ENCODE measurements around the gene NFIX. TPM values are rescaled to one million over a fixed set of nuclear protein-coding genes. Genes with fewer than 3 reads are reported as not detected.

The NFIX gene
- total and polyA plus RNA-seq, 2 experiments from 2014 or later: 0.06 to 0.14 TPM

GRCh38 chr19:13100841-13101589 is 105.7 kb downstream of the NFIX start:
- H3K4me3 Mint-ChIP-seq: peak overlapping the region; percentile 19; the same call in 2 of the 3 replicates
- peaks cover 60% of the 10 kb centered on the region for H3K27me3 Mint-ChIP-seq (ENCODE audit: insufficient read depth, low read depth, poor library complexity)

GRCh38 chr19:13101590-13102415 is 106.5 kb downstream of the NFIX start:
- H3K36me3 Mint-ChIP-seq (ENCODE audit: low read depth): no peaks in the 10 kb centered on the region; the same call in 1 of the 3 replicates
- no peak overlapping the region for H3K27ac Mint-ChIP-seq
- H3K9me3 Mint-ChIP-seq: no peaks in the 10 kb centered on the region
- Histone ChIP-seq H3K4me2 (peak overlapping the region; percentile 83), H3K4me1 (ENCODE audit: insufficient read depth) (peaks cover 30% of the 10 kb centered on the region), H4K20me1 (replicated peaks; ENCODE audit: insufficient read depth) (peaks cover 9% of the 10 kb centered on the region; the same call in 1 of the 2 replicates), H3K36me3 (ENCODE audit: insufficient read depth) (no peaks in the 10 kb centered on the region), H2AFZ (no peak overlapping the region), H3K9me2 (ENCODE audit: insufficient read depth) (no peaks in the 10 kb centered on the region), H3K27me3 (ENCODE audit: insufficient read depth) (peaks cover 60% of the 10 kb centered on the region), H3K79me2 (replicated peaks; ENCODE audit: insufficient read depth) (no peaks in the 10 kb centered on the region), H3F3A (replicated peaks; ENCODE audit: low read depth) (peaks cover 26% of the 10 kb centered on the region), H3K27ac (ENCODE audit: low read depth) (no peak overlapping the region), H3K4me3 (peak overlapping the region; percentile 56)
- DNase-seq (ENCODE audit: low spot score) (no peak), ATAC-seq (no peak)
- H3K4me1 Mint-ChIP-seq: peaks cover 14% of the 10 kb centered on the region
- H3K4me3 Mint-ChIP-seq: peak overlapping the region; percentile 23
- H3K27me3 Mint-ChIP-seq (ENCODE audit: insufficient read depth, low read depth, poor library complexity): peaks cover 53% of the 10 kb centered on the region
- TF ChIP-seq ZNF462 (CRISPR knock-in tag; IDR thresholded peaks at IDR 0.05): no peak
- TF ChIP-seq JUNB (IDR thresholded peaks at IDR 0.05; ENCODE audit: unreplicated experiment): no peak
- TF ChIP-seq EZH2phosphoT487 (IDR thresholded peaks at IDR 0.05; ENCODE audit: unreplicated experiment): no peak
- TF ChIP-seq ETS1 (IDR thresholded peaks at IDR 0.05): no peak

More at GRCh38 chr19:13100841-13101589, 105.7 kb downstream of the NFIX start:
- Histone ChIP-seq H3K9me2 (ENCODE audit: insufficient read depth) (no peaks in the 10 kb centered on the region), H3K27ac (ENCODE audit: low read depth) (no peak overlapping the region), H3K36me3 (ENCODE audit: insufficient read depth) (no peaks in the 10 kb centered on the region), H3F3A (replicated peaks; ENCODE audit: low read depth) (peaks cover 31% of the 10 kb centered on the region), H4K20me1 (replicated peaks; ENCODE audit: insufficient read depth) (peaks cover 9% of the 10 kb centered on the region; the same call in 1 of the 2 replicates), H3K4me3 (no peak overlapping the region), H3K4me1 (ENCODE audit: insufficient read depth) (peaks cover 31% of the 10 kb centered on the region), H3K79me2 (replicated peaks; ENCODE audit: insufficient read depth) (no peaks in the 10 kb centered on the region), H2AFZ (no peak overlapping the region), H3K27me3 (ENCODE audit: insufficient read depth) (peaks cover 66% of the 10 kb centered on the region), H3K4me2 (no peak overlapping the region)
- Mint-ChIP-seq H3K4me1 (peaks cover 17% of the 10 kb centered on the region), H3K27ac (no peak overlapping the region), H3K36me3 (ENCODE audit: low read depth) (no peaks in the 10 kb centered on the region; the same call in 1 of the 3 replicates), H3K9me3 (no peaks in the 10 kb centered on the region)
- TF ChIP-seq CTCF (conservative IDR thresholded peaks at IDR 0.05; ENCODE audit: low read depth in 2 of 2) (peak; percentile 53 to 76), EZH2phosphoT487 (IDR thresholded peaks at IDR 0.05; ENCODE audit: unreplicated experiment) (no peak), STAT1 (IDR thresholded peaks at IDR 0.05; ENCODE audit: unreplicated experiment) (no peak), POLR2AphosphoS5 (IDR thresholded peaks at IDR 0.05; ENCODE audit: low read depth) (no peak)
- DNase-seq (ENCODE audit: low spot score) (peak; percentile 76), ATAC-seq (peak; percentile 4)

All from GM23338 (cell line).